ENCODE results near the gene FBXO28. TPM values are rescaled to one million over a fixed set of nuclear protein-coding genes. Genes with fewer than 3 reads are reported as not detected.

FBXO28 gene
- total and polyA plus RNA-seq, 10 of the 15 experiments (the other 5 are each of a cell fraction or from before 2014, with no cell fraction given), result 4.3 to 23.2 (median 18.4) TPM

DNA sequence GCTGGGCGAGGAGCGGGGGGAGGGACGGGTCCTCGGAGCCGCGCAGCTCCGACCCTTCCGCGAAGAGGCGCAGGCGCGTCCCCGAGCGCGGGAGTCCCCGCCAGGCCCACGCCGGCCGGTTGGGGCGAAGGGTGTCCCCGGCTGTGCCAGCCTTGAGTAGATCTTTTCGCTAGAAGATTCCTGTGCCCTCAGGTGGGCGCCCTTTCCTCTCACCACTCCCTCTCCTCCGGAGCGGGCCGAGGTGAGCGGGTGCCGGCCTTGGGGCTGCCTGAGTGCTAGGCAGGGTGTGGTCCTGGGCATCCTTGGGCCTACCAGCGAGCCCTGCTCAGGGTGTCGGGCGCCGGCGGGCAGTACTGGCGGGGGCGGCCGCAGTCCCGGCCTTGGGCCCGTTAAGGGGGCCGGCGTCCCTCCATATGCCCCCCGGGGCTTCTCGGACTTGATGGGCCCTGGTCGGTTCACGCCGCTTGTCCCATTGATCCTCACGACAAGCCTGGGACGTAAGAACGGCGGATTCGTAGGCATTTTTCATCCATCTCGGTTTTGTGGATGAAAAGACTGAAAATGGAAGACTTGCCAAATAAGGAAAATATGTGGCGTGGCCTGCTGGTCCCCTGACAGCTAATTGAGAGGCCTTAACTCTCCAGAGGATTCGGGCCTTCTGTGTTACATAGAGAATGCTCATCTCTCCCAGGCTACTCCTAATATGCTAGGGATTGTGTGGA lies 69.8 kb downstream of the FBXO28 start (continued):
- TF ChIP-seq RCOR1 (conservative IDR thresholded peaks at IDR 0.05; ENCODE audit: low read depth, low read length) (0 out of 2 replicates have a peak, but pooled peaks have one; percentile 23), NR2C1 (IDR thresholded peaks at IDR 0.05) (no peak), TCF12 (IDR thresholded peaks at IDR 0.05; ENCODE audit: low read depth, low read length) (0 out of 2 replicates have a peak, but pooled peaks have one; percentile 9), CHD4 (IDR thresholded peaks at IDR 0.05) (no peak), BACH1 (IDR thresholded peaks at IDR 0.05; ENCODE audit: borderline replicate concordance) (no peak), MEF2B (IDR thresholded peaks at IDR 0.05; ENCODE audit: partially characterized antibody, poor library complexity, severe bottlenecking) (peak; percentile 85), HCFC1 (IDR thresholded peaks at IDR 0.05; ENCODE audit: low read length) (no peak), CREM (IDR thresholded peaks at IDR 0.05; ENCODE audit: low read depth) (peak; percentile 23; the same call in 1 of the 2 replicates), KAT2A (conservative IDR thresholded peaks at IDR 0.05; ENCODE audit: control insufficient read depth, low read depth, low read length) (no peak)

DNA sequence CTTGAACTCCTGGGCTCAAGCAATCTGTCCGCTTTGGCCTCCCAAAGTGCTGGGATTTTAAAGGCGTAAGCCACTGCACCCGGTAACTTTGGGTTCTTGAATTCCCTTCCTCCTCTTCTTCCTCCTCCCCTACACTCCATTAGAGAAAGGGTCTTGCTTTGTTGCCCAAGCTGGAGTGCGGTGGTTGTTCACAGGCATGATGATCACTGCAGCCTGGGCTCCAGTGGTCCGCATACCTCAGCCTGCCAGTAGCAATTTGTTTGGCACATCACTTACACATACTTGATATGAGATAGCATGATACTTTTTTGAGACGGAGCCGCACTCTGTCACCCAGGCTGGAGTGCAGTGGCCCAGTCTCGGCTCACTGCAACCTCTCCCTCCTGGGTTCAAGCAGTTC lies 71.3 kb downstream of the FBXO28 start:
- Histone ChIP-seq H2AFZ (ENCODE audit: control insufficient read depth, low read depth, low read length) (no peak overlapping the region), H3K9me3 (replicated peaks; ENCODE audit: control insufficient read depth, insufficient read depth, low read length) (no peaks in the 10 kb centered on the region), H3K4me1 (ENCODE audit: control insufficient read depth, insufficient read depth, low read length) (peaks cover 16% of the 10 kb centered on the region; the same call in 1 of the 2 replicates), H3K79me2 (ENCODE audit: control insufficient read depth, insufficient read depth, low read length) (peaks cover 63% of the 10 kb centered on the region), H3K4me2 (ENCODE audit: control insufficient read depth, insufficient read depth) (peak overlapping the region; percentile 85), H3K27me3 (replicated peaks in 1 of 2; ENCODE audit: control insufficient read depth in 2 of 2, insufficient read depth in 2 of 2, low read length in 1 of 2) (no peaks in the 10 kb centered on the region), H3K4me3 (peak overlapping the region; percentile 90), H3K36me3 (ENCODE audit: control insufficient read depth in 2 of 2, insufficient read depth in 2 of 2, low read length in 1 of 2) (peaks cover 0 to 2% of the 10 kb centered on the region in 2 experiments; a peak in 1 of 4 replicates), H3K9ac (ENCODE audit: control insufficient read depth, insufficient read depth, low read length) (peak overlapping the region; percentile 89), H3K27ac (ENCODE audit: control insufficient read depth, insufficient read depth) (no peak overlapping the region; the same call in 1 of the 2 replicates), H4K20me1 (ENCODE audit: control insufficient read depth, insufficient read depth) (no peaks in the 10 kb centered on the region; the same call in 1 of the 2 replicates)
- ATAC-seq, result peak; percentile 1; the same call in 1 of the 3 replicates
- ChIA-PET RAD21 (ENCODE audit: unreplicated experiment) (interaction anchor here (0.6 to 2.3 kb wide), 8 partner anchors 18 to 245 kb away, joined by 3 to 5 read pairs (median 3); partner anchors contain the start of gene NVL), CTCF (interaction anchor here (0.7 to 1.9 kb wide), 5 partner anchors 15 to 69 kb away, joined by 3 to 4 read pairs (median 3); no protein-coding TSS in a partner anchor), SMC1A (ENCODE audit: uncharacterized antibody, unreplicated experiment) (interaction anchor here (0.9 to 2.0 kb wide), 9 partner anchors 16 to 247 kb away, joined by 3 to 11 read pairs (median 6); partner anchors contain the start of gene FBXO28), POLR2A (interaction anchor here (0.6 to 2.5 kb wide), 4 partner anchors 16 to 144 kb away, joined by 3 to 16 read pairs (median 4); partner anchors contain the start of gene FBXO28)
- no TSS peak for BruUV-seq (replicated peaks)
- intact Hi-C loops (cut with micrococcal nuclease; ENCODE audit: unreplicated experiment), result no loop called here
- no peak for DNase-seq (ENCODE audit: low read depth, low spot score)
- TF ChIP-seq, protein P1, sequence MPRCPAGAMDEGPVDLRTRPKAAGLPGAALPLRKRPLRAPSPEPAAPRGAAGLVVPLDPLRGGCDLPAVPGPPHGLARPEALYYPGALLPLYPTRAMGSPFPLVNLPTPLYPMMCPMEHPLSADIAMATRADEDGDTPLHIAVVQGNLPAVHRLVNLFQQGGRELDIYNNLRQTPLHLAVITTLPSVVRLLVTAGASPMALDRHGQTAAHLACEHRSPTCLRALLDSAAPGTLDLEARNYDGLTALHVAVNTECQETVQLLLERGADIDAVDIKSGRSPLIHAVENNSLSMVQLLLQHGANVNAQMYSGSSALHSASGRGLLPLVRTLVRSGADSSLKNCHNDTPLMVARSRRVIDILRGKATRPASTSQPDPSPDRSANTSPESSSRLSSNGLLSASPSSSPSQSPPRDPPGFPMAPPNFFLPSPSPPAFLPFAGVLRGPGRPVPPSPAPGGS (IDR thresholded peaks at IDR 0.05; ENCODE audit: borderline replicate concordance, insufficient read depth, low read depth, low read length, poor library complexity, severe bottlenecking), result peak; percentile 44
- TF ChIP-seq CREB1 (IDR thresholded peaks at IDR 0.05; ENCODE audit: low read depth) (no peak), MEF2B (IDR thresholded peaks at IDR 0.05; ENCODE audit: partially characterized antibody, poor library complexity, severe bottlenecking) (no peak), MLLT1 (IDR thresholded peaks at IDR 0.05) (peak; percentile 68)
- in situ Hi-C loops (cut with MboI), result no loop called here
- FAIRE-seq, result no peak
- 17% methylated on average over 8 of the region's 8 CpGs for WGBS (ENCODE audit: insufficient coverage, insufficient replicate concordance, low lambda C conversion rate, missing lambda C conversion rate)
